GM21447 (cell line): ENCODE results near the gene BMAL1.
A peak's percentile ranks its signal among the peaks of the same experiment; 100 is the strongest.

Experiments
- ATAC-seq: cut with Tn5 transposase; IDR thresholded peaks from one replicate; pipeline ENCODE4 v1.9.1; 2021; ENCODE audit not compliant: unreplicated experiment

Gene BMAL1

DNA sequence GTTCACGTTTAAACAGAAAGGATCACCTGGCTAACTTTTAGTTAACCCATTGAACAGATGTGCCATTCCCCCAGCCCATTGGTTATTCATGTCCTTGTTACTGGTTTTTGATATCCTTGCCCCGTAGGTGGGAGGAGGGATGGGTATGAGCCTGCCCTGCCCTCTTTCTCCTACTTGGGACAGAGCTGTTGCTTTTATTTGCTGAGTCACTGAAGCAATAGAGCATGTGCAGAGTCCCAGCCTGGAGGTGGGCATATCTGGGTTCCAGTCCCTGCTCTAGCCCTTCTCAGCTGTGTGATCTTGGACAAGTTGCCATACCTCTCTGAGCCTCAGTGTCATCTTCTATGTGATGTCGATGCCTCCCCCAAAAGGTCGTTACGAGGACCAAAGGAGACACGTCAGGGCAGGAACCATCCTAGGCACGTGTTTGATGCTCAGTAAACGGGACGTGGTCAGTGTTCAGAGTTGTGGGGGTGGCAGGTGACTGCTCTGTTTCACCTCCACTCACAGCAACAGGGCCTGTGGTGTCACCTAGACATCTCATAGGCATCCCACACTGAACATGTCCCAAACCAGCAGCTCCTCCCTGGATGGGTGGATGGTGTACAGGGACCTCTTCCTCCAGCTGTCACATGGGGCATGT, 61.0 kb downstream of the BMAL1 start:
- ATAC-seq, result no peak

GRCh38 chr11:13339195-13340153, 61.9 kb downstream of the BMAL1 start:
- peak; percentile 37 for ATAC-seq

DNA sequence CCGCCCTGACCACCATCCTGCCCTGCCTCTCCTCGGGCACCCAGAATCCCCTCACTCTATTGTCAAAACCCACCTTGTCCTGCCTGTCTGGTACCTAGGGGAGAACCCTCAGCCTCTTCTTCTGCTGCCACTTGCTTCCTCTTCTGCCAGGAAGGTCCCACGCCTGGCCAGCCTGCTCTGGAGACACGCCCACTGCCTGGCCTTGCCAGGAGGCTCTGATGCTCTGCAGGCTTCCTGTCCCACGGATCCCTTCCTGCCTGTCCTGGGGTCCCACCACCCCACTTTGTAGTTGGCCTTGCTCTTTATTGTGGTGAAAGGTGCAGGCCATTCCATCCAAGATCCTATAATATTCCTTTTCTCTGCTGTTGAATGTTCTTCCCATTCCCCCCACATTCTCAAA, 63.4 kb downstream of the BMAL1 start:
- no peak for ATAC-seq

GRCh38 chr11:13343067-13343466, 65.5 kb downstream of the BMAL1 start:
- ATAC-seq, result peak; percentile 41

DNA sequence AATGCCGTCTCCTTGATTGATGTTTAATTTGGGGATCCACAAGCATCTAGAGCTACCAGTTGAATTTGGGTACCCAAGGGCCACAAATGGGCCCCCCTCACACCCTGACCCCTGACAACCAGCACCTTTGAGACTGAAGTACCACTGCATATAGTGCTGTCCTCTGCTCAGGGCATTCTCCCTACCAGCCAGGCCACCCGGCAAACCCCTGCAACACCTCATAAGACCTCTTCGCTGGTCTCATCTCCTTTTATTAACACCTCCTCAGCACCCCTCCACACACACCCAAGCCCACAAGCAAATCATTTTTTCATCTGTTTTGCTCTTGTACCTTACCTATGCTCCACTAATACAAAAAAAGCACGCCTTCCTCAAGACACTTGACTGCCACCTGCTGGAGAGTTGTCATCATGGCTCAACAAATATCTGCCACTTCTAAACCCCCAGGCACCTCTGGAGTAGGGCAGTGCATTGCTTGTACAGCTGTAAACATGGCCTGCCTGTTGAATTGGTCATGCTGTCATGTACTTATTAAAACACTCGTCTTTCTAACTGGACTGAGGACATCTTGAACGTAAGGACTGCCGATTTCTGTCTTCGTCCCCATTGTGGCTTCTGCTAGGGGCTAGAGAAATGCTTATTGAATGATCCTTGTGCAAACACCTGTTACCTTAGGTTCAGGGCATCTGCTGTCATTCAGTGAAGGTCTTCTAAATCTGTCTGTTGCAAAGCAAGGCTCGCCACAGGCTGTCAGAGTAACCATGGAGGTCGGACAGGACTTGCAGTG, 66.5 kb downstream of the BMAL1 start:
- ATAC-seq, result peak; percentile 51

- ATAC-seq, result no peak
Observed at GRCh38 chr11:13344818-13345217, 67.2 kb downstream of the BMAL1 start.

DNA sequence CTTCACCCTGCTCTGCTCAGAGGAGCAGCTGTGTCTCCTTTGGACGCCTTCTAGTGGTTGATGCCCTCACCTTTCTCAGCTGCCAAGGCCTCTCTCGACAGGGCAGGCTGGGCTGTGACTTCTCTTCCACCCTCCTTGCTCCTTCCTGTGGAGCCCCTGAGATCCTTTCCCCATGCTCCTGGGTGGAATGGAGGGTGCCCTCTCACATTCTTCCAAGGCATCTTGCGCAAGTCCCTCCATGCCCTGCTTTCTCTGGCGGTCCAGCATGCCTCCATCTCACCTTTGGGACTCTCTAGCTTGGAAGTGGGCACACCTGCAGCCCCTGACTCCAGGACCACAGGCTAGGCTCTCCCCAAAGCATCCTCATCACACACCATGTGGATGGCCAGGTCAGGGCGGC, 68.9 kb downstream of the BMAL1 start:
- no peak for ATAC-seq

GRCh38 chr11:13347901-13348300, 70.3 kb downstream of the BMAL1 start:
- no peak for ATAC-seq

GRCh38 chr11:13348305-13348704, 70.7 kb downstream of the BMAL1 start:
- ATAC-seq, result no peak

- ATAC-seq, result no peak
Observed at GRCh38 chr11:13349046-13349445, 71.5 kb downstream of the BMAL1 start.

- ATAC-seq, result no peak
Observed at GRCh38 chr11:13349581-13349980, 72.0 kb downstream of the BMAL1 start.

DNA sequence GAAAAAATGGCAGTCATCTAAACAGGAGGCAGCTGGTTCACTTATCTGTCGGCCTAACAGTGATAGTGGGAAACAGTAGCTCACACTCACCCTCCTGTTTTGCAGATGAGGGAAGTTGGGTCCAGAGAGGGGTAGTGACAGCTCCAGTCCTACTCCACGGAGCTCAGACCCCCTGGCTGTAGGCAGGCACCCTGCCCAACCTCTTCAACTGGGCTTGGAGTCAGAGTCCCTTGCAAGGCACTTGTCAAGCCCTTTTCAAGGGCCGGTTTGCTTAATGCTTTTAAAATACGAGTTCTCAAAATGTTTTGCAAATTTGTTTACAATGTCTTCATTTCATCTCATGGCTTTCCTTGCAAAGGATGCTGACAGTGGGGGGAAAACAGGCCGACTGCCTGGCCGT, 75.1 kb downstream of the BMAL1 start:
- ATAC-seq, result no peak

DNA sequence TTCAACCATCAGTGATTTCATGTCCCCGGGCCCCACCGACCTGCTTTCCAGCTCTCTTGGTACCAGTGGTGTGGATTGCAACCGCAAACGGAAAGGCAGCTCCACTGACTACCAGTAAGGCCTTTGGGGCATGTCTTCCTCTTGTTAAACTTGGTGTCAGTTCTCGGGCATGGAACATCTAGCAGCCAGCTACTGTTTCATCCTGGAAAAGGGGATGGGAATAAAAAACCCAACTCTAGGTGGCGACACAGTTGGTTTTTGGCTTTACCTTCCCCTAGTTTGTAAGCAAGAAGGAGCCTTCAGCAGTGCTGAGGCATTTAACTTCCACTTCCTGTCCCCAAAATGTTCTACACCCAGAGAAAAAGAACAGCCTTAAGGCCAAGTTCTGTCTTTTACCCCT, 76.7 kb downstream of the BMAL1 start:
- no peak for ATAC-seq

DNA sequence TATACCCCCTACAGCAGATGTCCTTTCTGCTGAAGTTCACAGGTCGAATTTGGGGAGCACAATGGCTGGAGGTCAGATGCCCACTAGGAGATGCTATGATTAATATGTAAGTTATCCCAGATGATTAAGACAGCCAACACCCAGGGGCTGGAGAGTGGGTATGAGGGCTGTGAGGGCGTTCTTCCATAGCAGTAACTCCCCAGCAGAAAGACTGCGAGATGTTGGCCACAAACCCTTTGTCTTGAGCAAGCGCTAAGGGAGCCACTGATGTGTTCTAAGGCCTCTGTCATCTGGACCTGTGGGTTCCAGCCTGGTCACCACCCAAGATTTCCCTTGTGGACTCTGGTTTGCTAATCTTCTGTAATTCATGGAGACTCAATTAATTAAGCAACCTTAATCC, 77.6 kb downstream of the BMAL1 start:
- ATAC-seq, result no peak

GRCh38 chr11:13357232-13357631, 79.6 kb downstream of the BMAL1 start:
- no peak for ATAC-seq

DNA sequence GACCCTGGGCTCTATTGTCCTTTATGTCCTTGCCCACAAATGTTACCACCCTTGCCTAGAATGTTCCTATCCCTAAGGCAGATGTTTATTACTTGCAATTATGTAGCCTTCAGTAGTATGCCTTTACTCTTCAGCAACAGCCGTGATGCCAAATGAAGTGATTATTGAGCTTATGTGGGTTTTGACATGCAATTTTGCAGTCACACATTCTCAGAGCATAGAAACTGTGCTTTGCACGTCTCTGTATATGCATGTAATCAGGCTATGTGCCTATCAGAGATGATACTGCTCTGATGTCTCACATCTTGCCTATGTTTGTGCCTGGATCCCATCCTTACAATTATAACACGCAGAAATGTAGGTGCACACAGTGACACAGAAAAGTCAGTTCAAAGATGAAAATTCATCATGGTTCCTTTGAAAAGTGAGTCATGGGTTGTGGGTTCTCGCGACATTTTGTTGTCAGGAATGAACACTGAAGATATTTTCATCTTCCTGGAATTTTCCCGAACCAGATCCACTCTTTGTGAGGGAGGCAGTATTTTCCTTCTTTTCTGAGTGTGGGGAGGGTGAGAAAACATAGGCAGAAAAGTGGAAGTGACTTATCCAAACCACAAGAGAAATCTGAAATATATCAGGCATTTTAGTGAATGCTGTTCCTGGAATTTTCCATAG, 81.1 kb downstream of the BMAL1 start:
- no peak for ATAC-seq

- no peak for ATAC-seq
Observed at GRCh38 chr11:13362596-13363109, 85.1 kb downstream of the BMAL1 start.

DNA sequence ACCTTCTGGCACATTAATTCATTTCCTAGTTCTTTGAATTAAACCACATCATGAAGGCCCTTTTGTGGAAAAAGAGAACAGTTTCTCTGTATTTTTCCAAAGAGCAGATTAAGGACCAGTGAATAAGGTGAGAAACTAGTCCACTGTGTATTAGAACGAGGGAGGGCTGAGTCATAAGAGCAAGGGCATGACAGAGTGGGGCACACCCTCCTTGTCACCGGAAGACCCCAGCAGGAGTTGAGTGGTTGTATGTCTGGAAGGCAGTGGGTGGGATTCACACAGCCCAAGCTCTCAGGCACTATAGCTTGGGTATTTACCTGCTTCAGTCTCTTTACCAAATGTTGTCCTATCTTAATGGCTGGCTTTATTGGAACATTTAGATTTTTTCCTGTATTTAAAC, 86.8 kb downstream of the BMAL1 start:
- ATAC-seq, result no peak

DNA sequence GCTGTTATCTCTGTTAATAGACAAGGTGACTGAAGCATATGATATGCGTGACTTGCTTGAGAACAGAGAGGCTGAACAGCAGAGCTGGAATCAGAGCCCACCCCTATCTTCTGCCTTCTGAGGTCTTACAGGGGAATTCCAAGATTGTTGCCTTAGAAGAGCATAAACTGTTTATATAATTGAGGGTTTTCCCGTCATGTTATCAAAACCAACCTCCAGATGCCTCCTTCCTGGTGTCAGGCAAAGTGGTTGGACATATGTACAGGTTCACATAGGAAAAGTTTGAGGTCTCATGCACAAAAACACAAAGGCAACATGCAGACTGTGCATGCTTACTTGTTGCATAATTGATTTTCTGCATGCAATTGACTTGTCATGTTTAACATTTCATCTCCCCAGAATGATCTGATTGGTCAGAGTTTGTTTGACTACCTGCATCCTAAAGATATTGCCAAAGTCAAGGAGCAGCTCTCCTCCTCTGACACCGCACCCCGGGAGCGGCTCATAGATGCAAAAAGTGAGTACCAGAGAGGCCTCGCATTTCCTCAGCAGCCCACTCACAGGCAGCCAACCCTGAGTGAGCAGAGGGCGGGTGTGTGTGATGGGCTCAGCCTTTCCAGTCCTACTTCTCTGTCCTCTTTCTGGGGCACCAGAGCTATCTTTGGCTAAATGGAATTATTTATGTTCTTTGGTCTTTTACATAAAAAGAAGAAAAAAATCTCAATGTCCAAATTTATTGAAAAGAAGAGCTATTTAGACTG, 88.9 kb downstream of the BMAL1 start:
- ATAC-seq, result no peak

- no peak for ATAC-seq
Observed at GRCh38 chr11:13367115-13367514, 89.5 kb downstream of the BMAL1 start.
